Inflammatory macrophage (primary cell): ENCODE data around the gene NBDY.
"Not testable (repeated sequence)": the region's sequence is repeated elsewhere in the genome, so short reads cannot be mapped to it uniquely, and the experiment has no call there.

Experiments
- DNase-seq, 2 donors: peaks; one replicate each; pipeline ENCODE4 v3.0.0-alpha.2; 2020 to 2022
- total RNA-seq, 18 experiments: gene quantifications; one replicate each; lab custom pipeline; 2026; ENCODE audit warnings: mixed read lengths in 6 of 18, inconsistent platforms in 2 of 18; lab: John Stamatoyannopoulos, UW

Gene NBDY, protein sequence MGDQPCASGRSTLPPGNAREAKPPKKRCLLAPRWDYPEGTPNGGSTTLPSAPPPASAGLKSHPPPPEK
- 9.2 to 22.5 (median 15.2) reads per million in 18 experiments for total RNA-seq

DNA sequence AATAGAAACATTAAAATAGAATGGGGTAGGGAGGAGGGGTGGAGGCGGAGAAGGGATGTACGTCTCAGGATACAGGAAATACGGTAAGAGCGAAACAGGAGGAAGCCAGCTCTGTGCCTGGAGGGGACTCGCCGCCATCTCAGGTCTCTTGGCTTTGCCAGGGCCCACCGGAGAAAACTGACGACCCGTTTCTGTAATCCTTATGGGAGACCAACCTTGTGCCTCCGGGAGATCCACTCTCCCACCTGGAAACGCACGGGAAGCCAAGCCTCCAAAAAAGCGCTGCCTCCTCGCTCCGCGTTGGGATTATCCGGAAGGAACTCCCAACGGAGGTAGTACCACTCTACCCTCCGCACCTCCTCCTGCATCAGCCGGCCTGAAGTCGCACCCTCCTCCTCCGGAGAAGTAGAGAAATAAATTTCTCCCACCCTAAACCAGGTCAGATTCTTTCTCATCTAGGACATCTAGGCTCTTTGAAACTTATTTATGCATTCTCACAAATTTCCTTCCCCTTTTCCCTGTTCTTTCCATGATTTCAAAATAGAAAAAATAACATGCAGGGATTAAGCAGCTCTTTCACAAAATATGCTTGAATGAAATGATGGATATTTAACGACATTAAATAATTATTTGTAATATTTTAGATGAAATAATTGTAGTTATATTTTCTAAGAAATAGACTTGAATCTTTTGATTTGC, at the start of gene NBDY:
TSS of gene NBDY (plus strand) at position 92 of the 699 bp plus-strand sequence. CDS start at position 203, 111 bp downstream.
- peak; percentile 33 to 35 for DNase-seq

DNA sequence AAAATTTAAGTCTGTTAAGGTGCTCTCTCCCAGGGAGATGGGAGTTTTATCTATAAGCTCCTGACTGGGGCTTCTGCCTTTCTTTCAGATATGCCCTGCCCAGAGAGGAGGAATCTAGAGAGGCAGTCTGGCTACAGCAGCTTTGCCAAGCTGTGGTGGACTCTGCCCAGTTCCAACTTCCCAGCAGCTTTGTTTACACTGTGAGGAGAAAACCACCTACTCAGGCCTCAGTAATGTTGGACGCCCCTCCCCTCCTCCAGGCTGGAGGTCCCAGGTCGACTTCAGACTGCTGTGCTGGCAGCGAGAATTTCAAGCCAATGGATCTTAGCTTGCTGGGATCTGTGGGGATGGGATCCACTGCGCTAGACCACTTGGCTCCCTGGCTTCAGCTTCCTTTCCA, 24.5 kb upstream of the NBDY start:
- not testable (repeated sequence) for DNase-seq

DNA sequence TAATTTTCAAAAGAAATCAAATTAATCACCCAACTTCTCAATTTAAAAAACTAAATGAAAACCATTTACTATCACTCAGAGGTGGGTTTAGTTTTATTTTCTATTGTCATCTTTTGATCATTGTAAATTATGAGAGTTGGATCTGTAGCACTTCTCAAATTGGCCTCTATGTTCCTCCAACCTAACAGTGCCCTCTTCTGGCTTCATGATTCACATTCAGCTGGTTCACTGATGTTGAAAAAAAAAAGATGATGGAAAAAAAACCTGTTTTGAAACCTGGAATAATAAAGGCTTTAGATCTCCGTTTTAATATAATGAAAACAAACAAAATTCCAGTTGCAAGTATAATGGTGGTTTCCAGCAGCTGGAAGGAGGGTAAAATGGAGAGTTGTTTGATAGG, 2.4 kb upstream of the NBDY start:
- peak; percentile 42 to 44 for DNase-seq

DNA sequence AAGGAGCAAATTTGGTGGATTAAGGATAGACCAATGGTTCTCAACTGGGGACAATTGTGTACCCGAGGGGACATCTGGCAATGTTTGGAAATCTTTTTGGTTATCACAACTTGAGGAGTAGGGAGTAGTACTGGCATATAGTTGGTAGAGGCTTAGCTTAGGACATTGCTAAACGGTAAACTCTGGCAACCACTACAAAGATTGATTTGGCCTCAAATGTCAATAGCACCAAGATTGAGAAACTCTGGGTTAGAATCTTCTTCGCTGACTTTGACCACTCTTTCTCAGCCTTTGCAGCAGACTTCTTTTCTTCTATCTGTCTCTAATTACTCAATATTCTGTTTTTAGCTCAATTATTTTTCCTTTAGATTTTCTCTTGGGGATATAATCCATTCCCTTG, 1.5 kb upstream of the NBDY start:
- DNase-seq = no peak

DNA sequence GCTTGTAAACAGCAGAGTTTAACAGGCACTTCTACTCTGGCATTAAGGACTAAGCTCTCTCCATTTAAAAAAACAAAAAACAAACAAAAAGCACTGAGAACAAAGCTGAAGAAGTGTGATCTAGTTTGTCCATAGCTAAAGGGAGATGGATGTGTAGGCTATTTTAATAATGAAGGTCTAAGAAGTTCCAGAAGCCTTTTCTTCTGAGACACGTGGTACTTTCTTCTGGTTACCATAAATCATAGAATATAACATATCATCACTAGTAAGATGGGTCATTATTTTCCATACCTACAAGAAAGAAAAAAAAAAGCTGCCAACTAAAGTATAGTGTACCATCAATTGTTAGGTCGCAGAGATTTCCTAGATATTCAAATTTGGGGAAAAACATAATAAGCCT, 722 bp upstream of the NBDY start:
- peak in 1 of 2 donors; percentile 4 for DNase-seq

DNA sequence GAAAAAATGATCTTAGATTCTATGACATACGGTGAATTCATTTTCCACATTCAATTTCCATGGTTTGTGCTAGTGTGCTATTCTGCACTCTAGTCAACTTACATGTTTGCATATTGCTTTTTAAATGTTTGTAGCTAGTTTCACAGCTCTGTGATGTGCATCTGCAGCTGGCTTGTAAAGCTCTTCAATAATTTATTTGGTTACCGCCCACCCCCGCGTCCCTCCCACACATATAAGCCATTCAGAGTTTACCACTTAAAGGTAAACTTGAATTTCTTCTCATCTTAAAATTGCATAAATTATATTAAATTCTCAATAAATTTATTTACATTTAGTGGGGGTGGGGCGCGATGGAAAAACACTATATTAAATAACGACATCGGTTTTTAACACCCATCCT, 291 bp upstream of the NBDY start:
- no peak for DNase-seq

DNA sequence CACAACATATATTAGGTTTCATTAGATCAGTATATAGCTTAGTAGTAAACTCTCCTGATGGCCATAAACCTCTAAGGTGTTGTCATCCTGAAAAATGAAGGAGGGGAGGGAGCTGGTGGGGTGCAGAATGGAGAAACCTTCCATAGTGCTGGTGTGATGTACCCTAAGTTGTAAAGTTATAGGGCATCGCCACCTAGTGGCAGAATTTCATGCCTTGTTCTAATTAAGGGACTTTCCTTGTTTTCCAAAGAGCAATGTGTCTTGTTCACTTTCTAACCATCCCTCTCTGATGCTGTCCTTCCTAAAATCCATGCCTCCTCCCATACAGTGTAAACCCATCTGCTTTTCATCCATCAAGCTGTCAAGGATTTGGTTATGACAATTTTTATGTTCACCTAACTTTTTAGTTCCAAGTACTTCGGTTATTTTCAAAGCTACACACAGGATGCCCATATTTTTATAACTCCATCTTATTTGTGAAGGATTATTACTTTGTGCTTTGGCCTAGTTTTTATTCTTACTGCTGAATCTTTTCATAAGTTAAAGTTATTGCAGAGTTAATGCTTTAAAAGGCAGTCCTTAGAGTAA, 4.5 kb downstream of the NBDY start:
- peak; percentile 52 to 55 for DNase-seq

DNA sequence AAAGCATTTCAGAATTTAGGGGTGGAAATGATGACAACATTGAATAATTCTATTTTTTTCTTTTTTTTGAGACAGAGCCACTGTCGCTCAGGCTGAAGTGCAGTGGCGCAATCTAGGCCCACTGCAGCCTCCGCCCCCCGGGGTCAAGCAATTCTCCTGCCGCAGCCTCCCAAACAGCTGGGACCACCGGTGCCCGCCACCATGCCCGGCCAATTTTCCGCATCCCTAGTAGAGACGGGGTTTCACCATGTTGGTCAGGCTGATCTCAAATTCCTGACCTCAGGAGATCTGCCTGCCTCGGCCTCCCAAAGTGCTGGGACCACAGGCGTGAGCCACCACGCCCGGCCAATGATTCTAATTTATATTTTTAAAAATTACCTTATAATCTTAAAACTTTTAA, 7.2 kb downstream of the NBDY start:
- DNase-seq = no peak

DNA sequence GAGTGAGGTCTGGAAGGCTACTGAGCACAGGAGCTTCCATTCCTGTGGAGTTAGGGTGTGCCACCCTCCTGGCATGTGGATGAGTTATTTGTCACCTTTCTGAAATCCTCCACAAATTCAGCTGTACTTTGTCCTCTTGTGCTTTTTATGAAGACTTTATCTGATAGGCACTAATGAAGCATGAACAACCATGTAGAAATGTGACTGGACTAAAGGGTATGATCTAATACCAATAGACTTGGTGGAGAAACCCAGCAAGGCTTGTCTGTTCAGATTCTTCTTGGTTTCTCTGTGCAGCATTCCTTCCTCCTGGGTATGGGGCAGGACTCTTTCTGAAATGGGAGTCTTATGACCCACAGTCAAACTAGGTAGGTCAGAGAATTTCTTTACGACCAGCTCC, 9.6 kb downstream of the NBDY start:
- DNase-seq = no peak

DNA sequence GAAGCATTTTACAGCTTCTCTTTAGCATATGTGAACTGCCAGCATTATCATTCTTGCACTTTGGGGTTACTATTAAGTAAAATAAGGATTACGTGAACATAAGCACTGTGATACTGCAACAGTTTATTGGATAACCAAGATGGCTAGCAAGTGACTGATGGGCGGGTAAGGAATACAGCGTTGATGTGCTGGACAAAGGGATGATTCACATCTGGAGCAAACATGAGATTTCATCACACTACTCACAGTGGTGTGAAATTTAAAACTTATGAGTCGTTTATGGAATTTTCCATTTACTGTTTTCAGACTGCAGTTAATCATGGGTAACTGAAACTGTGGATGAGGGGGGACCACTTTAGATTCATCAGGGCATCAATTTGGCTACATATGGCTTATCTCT, 16.0 kb downstream of the NBDY start:
- peak; percentile 34 to 58 for DNase-seq

DNA sequence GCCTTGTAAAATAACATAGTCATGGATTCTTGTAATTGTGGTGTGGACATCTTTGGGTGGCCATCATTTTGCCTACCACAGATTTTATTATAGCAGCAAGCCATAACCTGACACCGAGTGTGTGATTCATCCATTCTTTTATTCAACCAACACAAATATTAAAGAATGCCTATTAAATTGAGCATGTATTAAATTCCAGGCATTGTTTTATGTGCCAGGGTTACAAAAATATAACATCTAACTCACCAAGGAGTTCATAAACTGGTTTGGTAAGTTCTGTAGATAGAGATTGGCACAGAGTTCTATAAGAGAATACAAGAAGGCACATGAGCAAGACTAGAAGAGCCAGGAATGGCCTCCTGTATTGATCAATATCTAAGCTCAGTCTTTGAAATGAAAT, 18.0 kb downstream of the NBDY start:
- no peak for DNase-seq

DNA sequence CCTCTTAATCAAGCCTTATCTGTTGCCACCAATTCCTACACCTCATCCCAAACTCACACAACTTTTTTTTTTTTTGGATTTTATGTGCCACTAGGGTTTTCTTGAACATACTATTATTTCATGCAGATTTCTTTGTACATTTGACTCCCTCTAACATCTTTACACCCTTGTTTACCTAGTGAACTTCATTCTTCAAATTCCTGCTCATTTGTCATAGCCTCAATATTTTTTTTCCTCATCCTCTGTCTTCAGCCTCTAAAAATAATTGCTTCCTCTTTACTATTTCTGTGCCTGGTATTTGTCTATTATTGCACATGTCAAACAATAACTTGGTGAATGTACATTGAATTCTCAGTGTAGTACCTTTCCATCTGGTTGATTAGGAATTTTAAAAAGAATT, 22.0 kb downstream of the NBDY start:
- DNase-seq = no peak

DNA sequence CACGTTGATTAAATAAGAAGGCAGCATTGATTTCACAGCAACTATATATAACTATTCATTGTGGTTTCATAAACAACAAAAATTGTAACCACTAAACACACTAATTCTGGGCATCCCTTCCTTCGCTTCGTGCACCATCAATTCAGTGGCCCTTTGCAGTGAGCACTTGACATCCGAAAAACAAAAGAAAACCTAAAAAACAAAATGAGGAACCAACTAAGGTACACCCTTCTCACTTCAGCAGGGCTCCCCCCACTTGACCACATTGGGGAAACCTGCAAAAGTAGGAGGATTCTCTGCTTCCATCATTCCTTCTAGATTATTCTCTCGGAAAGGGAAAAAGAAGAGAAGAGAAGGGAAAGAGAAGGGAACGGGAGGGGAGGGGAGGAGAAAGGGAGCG, 28.3 kb downstream of the NBDY start:
- DNase-seq = no peak

DNA sequence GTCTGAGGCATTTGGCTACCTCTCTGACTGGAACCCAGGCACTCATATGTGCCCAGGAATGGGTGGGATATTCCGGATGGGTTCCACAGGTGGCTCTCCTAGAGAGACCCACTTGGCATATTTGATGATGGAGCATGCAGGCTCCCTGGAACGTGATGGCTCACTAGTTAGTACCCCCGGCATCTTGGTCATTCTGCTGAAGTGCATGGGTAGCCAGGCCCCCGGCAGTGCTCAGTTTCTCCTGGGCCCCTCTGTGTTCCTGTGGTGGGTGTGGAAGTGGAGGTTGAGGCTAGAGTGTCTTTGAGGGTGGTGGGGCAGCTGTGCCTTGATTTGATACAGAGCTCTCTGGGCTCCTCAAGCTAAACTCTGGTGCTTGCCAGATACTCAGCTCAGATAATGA, 29.4 kb downstream of the NBDY start:
- DNase-seq = no peak

DNA sequence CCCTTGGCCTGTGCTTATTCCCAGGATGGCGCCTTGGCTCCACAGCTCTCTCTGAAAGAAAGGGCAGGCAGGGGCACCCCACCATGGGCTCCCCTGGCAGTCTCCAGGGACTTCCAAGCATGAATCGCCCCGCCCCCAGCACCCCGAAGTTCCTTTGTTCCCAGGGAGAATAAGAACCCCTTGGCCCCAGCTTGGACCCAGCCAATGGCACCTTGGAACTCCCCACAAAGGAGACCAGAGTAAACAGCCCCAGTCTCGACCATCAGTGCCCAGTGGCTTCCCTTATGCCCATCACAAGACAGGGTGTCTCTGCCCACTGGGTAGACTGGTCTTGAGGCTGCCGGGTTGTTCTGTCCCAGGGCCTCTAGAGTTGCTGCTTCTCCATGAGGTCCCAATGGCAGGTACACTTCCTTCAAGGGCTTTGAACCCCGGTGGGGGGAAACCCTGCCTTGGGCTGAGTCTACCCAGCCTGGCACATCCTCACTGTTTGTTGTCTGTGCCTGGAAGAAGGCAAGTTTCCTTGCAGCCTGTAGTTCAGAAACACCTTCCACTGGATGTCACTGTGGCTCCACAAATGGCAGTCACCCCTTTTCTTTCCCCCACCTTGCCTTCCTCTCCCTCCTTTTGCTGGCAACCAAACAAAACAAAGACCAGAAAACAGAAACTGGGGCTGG, 30.8 kb downstream of the NBDY start:
- no peak for DNase-seq

DNA sequence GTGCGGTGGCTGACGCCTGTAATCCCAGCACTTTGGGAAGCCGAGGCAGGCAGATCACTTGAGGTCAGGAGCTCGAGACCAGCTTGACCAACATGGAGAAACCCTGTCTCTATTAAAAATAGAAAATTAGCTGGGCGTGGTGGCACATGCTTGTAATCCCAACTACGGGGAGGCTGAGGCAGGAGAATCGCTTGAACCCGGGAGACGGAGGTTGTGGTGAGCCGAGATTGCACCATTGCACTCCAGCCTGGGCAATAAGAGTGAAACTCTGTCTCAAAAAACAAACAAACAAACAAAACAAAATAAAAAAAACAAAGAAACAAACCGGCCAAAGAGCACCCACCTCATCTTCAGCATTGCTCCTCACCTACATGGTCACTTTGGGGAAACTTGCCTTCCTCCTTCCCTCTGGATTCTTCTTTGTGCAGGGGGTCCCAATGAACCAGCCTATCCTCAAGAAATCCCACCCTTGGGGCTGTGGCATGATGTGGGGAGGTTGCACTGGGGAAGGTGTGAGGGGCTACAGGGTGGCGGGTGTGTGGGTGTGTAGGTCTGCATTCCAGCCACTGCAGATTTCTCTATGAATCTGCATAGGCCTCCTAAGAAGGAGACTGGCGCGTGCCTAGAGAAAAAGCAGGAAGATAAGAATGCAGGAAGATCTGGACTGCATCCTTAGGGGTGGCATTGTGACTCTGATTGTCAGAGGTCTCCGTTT, 31.5 kb downstream of the NBDY start:
- DNase-seq = not testable (repeated sequence)

DNA sequence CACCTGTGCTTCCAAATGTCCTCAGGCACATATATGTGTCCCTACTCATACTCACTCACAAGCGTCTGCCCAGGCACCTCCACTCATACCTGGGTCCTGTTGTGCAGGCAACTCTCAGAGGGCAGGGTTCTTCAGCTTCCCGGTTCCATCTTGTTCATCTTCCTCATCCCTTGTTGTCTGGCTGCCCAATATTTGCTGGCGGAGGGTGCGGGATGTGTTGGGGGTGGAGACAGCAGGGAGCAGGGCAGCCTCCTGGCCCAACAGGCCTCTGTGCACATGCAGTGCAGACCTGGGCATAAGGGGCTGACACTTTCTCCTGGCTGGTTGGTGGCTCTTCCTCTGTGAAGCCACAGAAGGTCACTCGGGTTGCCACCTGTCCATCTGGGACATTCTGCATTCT, 32.1 kb downstream of the NBDY start:
- DNase-seq = no peak

DNA sequence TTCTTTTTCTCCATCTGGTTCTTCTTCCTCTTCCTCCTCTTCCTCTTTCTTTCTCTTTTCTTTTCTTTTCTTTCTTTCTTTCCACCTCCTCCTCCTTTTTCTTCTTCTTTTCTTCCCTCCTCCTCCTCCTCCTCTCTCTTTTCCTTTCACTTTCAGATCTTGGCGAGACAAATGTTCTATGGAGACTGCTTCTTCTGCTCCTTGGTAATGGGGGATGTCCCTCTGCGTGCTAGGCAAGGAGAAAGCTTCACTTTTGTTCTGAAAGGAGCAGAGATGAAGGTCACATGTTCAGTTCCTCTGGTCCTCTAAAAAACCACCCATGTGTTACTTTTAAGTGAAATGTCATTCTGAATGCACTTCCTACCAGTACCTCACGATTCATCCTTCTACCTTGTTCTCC, 33.2 kb downstream of the NBDY start:
- DNase-seq = no peak

DNA sequence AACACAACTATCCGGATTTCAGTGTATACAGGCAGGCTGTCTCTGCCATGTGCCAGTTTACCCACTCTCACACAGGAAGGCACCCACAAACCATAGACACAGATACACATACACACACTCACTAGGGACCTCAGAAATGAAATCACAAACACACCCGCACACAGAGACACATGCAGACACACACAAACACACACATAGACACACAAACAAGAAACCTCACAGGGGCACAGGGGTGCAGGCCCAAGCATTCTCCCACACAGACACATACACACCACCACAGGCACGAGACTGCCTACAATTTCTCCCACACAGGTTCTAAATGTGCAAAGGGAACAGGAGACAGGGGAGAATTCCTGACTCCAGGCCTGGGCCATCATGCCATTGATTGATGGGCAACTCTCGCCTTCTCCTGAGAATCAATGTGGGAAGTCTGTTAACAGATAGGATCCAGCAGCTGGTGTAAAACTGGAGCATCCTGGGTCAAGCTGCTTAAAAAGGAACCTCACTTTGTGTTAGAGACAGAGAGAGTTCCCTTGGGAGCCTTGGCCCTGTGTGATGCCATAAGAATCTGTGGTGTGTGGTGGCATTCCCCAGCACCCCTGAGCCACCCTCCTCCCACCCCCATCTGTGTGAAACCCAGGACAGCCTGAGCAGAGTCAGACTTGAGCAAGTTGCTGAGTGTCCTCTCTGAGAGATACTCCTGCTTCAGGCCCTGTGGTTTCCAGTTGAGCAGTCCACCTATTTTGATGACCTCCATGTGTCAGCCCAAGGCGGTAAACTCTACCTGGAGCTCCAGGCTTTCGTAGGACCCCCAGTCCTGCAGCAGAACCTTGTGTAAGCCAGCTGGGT, 33.9 kb downstream of the NBDY start:
- DNase-seq = no peak

DNA sequence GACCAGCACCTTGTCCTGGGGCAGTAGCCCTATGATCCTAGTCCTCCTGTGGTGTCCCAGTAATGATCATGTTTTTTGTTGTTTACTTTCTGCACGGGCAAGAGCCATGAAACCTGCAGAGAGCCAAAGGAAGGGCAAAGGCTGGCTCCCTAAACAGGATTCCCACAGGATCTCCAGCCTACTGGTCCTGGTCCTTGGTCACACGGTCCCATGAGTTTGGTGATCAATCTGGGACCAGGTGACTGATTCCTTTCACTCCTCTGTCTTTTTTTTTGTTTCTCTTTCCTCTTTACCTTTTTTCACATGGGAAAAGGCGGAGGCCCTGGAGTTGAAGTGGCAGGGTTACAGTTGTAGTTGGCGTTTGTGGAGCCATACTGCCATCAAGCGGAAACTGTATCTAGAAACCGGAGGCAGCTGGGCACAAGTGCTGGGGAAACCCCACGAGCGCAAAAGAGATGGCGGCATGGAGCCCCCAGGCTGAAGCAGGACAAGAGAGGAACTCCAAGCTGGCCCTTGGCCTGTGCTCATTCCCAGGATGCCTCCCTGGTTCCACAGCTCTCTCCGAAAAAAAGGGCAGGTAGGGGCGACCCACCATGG, 34.6 kb downstream of the NBDY start:
- DNase-seq = no peak

DNA sequence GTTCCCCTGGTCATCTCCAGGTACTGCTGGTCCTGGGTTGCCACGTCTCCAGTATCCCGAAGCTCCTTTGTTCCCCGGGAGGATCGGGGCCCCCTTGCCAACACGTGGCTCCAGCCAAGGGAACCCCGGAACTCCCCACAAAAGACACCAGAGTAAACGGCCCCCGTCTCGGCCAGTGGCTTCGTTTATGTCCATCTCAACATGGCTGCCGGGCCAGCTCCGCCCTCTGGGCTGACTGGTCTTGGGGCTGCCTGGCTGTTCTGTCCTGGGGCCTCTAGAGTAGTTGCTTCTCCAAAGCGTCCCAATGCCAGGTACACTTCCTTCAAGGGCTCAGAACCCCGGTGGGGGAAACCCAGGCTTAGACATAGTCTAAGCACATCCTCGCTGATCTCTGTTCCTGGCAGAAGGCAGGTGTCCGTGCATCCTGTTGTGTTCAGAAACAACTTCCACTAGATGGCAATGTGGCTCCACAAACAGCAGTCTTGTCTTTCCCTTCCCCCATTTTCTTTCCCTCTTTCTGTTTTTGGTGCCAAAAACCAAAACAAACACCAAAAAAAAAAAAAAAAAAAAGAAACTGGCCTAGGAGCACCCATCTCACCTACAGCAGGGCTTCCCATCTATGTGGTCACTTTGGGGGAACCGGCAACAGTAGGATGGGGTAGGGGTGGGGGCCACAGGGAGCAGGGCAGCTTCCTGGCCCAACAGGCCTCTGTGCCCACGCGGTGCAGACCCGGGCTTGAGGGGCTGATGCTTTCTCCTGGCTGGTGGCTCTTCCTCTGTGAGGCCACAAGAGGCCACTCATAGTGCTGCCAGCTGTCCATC, 35.3 kb downstream of the NBDY start:
- DNase-seq = peak; percentile 15 to 41
